ENCODE results near the gene SAMD14.

Gene SAMD14

GRCh38 chr17:50129728-50130558 lies at the start of gene SAMD14:
Gene SAMD14, minus strand, starts transcription at chr17:50130160. Its CDS starts 5,201 bp downstream, at chr17:50124959.
- no peak for DNase-seq (ENCODE audit: low spot score)

- peak; percentile 60 for DNase-seq (ENCODE audit: low spot score)
Observed at GRCh38 chr17:50177983-50178834, 48.2 kb upstream of the SAMD14 start.

- DNase-seq (ENCODE audit: low spot score): no peak
Observed at GRCh38 chr17:50177476-50177875, 47.5 kb upstream of the SAMD14 start.

GRCh38 chr17:50176559-50177357 lies 46.8 kb upstream of the SAMD14 start:
- DNase-seq (ENCODE audit: low spot score): no peak

GRCh38 chr17:50175035-50175807 lies 45.3 kb upstream of the SAMD14 start:
- DNase-seq (ENCODE audit: low spot score): no peak

- no peak for DNase-seq (ENCODE audit: low spot score)
Observed at GRCh38 chr17:50174444-50174843, 44.5 kb upstream of the SAMD14 start.

- DNase-seq (ENCODE audit: low spot score): no peak
Observed at GRCh38 chr17:50173335-50173941, 43.5 kb upstream of the SAMD14 start.

GRCh38 chr17:50172936-50173334 lies 43.0 kb upstream of the SAMD14 start:
- no peak for DNase-seq (ENCODE audit: low spot score)

- no peak for DNase-seq (ENCODE audit: low spot score)
Observed at GRCh38 chr17:50172130-50172529, 42.2 kb upstream of the SAMD14 start.

- no peak for DNase-seq (ENCODE audit: low spot score)
Observed at GRCh38 chr17:50171371-50172071, 41.6 kb upstream of the SAMD14 start.

- no peak for DNase-seq (ENCODE audit: low spot score)
Observed at GRCh38 chr17:50170662-50171370, 40.9 kb upstream of the SAMD14 start.

- DNase-seq (ENCODE audit: low spot score): no peak
Observed at GRCh38 chr17:50169881-50170459, 40.0 kb upstream of the SAMD14 start.

GRCh38 chr17:50169121-50169764 lies 39.3 kb upstream of the SAMD14 start:
- DNase-seq (ENCODE audit: low spot score): peak; percentile 57

- DNase-seq (ENCODE audit: low spot score): no peak
Observed at GRCh38 chr17:50168319-50168718, 38.4 kb upstream of the SAMD14 start.

GRCh38 chr17:50167371-50167770 lies 37.4 kb upstream of the SAMD14 start:
- DNase-seq (ENCODE audit: low spot score): no peak

GRCh38 chr17:50166518-50167181 lies 36.7 kb upstream of the SAMD14 start:
- no peak for DNase-seq (ENCODE audit: low spot score)

- DNase-seq (ENCODE audit: low spot score): no peak
Observed at GRCh38 chr17:50165867-50166517, 36.0 kb upstream of the SAMD14 start, which contains the start of gene SGCA. Gene SGCA, plus strand, starts transcription at chr17:50166005. Its CDS starts 36 bp downstream, at chr17:50166041.

GRCh38 chr17:50165466-50165865 lies 35.5 kb upstream of the SAMD14 start:
- no peak for DNase-seq (ENCODE audit: low spot score)

Data from Ammon's horn (tissue), 1 donor.